ENCODE data around the gene OTUD1. TPM values are rescaled to one million over a fixed set of nuclear protein-coding genes. Genes with fewer than 3 reads are reported as not detected.

Gene OTUD1
- total and polyA plus RNA-seq, 2 donors (not counting 1 experiment from before 2014, with no cell fraction given) = 3.7 to 6.8 TPM

- H3K4me3 ChIP-seq (replicated peaks in 1 of 4; ENCODE audit: control extremely low read depth in 1 of 4, insufficient read depth in 1 of 4, low read depth in 3 of 4, low read length in 4 of 4) = no peak overlapping the region
- no peak overlapping the region for H2AFZ ChIP-seq (ENCODE audit: low read length)
- H3K36me3 ChIP-seq (ENCODE audit: control insufficient read depth, insufficient read depth, low read length) = no peaks in the 10 kb centered on the region
- no peak overlapping the region for H3K4me2 ChIP-seq (ENCODE audit: extremely low read depth, insufficient read depth, low read length)
- no peaks in the 10 kb centered on the region for H3K79me2 ChIP-seq (ENCODE audit: control insufficient read depth, insufficient read depth, low read length)
- H3K9ac ChIP-seq (ENCODE audit: insufficient read depth, low read length) = no peak overlapping the region
- no peaks in the 10 kb centered on the region for H3K27me3 ChIP-seq (ENCODE audit: control insufficient read depth, insufficient read depth, low read length)
- H4K20me1 ChIP-seq (ENCODE audit: control insufficient read depth, extremely low read depth, insufficient read depth, low read length) = no peaks in the 10 kb centered on the region
- no peak for DNase-seq (ENCODE audit: low read depth in 2 of 2)
- H3K27ac ChIP-seq (ENCODE audit: insufficient read depth, low read length) = no peak overlapping the region
- H3K9me3 ChIP-seq (ENCODE audit: control insufficient read depth, insufficient read depth, low read depth, low read length) = no peaks in the 10 kb centered on the region
- TF ChIP-seq, protein P1, sequence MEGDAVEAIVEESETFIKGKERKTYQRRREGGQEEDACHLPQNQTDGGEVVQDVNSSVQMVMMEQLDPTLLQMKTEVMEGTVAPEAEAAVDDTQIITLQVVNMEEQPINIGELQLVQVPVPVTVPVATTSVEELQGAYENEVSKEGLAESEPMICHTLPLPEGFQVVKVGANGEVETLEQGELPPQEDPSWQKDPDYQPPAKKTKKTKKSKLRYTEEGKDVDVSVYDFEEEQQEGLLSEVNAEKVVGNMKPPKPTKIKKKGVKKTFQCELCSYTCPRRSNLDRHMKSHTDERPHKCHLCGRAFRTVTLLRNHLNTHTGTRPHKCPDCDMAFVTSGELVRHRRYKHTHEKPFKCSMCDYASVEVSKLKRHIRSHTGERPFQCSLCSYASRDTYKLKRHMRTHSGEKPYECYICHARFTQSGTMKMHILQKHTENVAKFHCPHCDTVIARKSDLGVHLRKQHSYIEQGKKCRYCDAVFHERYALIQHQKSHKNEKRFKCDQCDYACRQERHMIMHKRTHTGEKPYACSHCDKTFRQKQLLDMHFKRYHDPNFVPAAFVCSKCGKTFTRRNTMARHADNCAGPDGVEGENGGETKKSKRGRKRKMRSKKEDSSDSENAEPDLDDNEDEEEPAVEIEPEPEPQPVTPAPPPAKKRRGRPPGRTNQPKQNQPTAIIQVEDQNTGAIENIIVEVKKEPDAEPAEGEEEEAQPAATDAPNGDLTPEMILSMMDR (conservative IDR thresholded peaks at IDR 0.05 in 1 of 2, IDR thresholded peaks at IDR 0.05 in 1 of 2; ENCODE audit: low read depth in 1 of 2, low read length in 2 of 2) = no peak
- no peak for TF ChIP-seq EZH2 (IDR thresholded peaks at IDR 0.05; ENCODE audit: low read length, missing control alignments)
- no peaks in the 10 kb centered on the region for H3K4me1 ChIP-seq (ENCODE audit: control insufficient read depth, extremely low read depth, insufficient read depth, low read length)
Observed at GRCh38 chr10:23467548-23467947, 28.7 kb downstream of the OTUD1 start.

- H3K9me3 ChIP-seq (ENCODE audit: control insufficient read depth, insufficient read depth, low read depth, low read length) = no peaks in the 10 kb centered on the region
Observed at GRCh38 chr10:23469596-23470237, 30.8 kb downstream of the OTUD1 start.

GRCh38 chr10:23472181-23472580 lies 33.3 kb downstream of the OTUD1 start:
- H3K27me3 ChIP-seq (ENCODE audit: control insufficient read depth, insufficient read depth, low read length) = no peaks in the 10 kb centered on the region
- no peak overlapping the region for H2AFZ ChIP-seq (ENCODE audit: low read length)
- no peak overlapping the region for H3K9ac ChIP-seq (ENCODE audit: insufficient read depth, low read length)
- H3K27ac ChIP-seq (ENCODE audit: insufficient read depth, low read length) = no peak overlapping the region
- no peak overlapping the region for H3K4me2 ChIP-seq (ENCODE audit: extremely low read depth, insufficient read depth, low read length)
- DNase-seq (ENCODE audit: low read depth in 2 of 2) = no peak
- H3K4me1 ChIP-seq (ENCODE audit: control insufficient read depth, extremely low read depth, insufficient read depth, low read length) = no peaks in the 10 kb centered on the region
- H3K36me3 ChIP-seq (ENCODE audit: control insufficient read depth, insufficient read depth, low read length) = no peaks in the 10 kb centered on the region
- no peaks in the 10 kb centered on the region for H4K20me1 ChIP-seq (ENCODE audit: control insufficient read depth, extremely low read depth, insufficient read depth, low read length)
- H3K79me2 ChIP-seq (ENCODE audit: control insufficient read depth, insufficient read depth, low read length) = no peaks in the 10 kb centered on the region
- no peak overlapping the region for H3K4me3 ChIP-seq (replicated peaks in 1 of 4; ENCODE audit: control extremely low read depth in 1 of 4, insufficient read depth in 1 of 4, low read depth in 3 of 4, low read length in 4 of 4)
- no peaks in the 10 kb centered on the region for H3K9me3 ChIP-seq (ENCODE audit: control insufficient read depth, insufficient read depth, low read depth, low read length)
- TF ChIP-seq EZH2 (IDR thresholded peaks at IDR 0.05; ENCODE audit: low read length, missing control alignments) = no peak
- TF ChIP-seq, protein P1 (conservative IDR thresholded peaks at IDR 0.05 in 1 of 2, IDR thresholded peaks at IDR 0.05 in 1 of 2; ENCODE audit: low read depth in 1 of 2, low read length in 2 of 2) = no peak

More at GRCh38 chr10:23469596-23470237, 30.8 kb downstream of the OTUD1 start:
- Histone ChIP-seq H2AFZ (ENCODE audit: low read length) (no peak overlapping the region), H3K9ac (ENCODE audit: insufficient read depth, low read length) (no peak overlapping the region), H3K36me3 (ENCODE audit: control insufficient read depth, insufficient read depth, low read length) (no peaks in the 10 kb centered on the region), H3K4me2 (ENCODE audit: extremely low read depth, insufficient read depth, low read length) (no peak overlapping the region), H4K20me1 (ENCODE audit: control insufficient read depth, extremely low read depth, insufficient read depth, low read length) (no peaks in the 10 kb centered on the region), H3K4me1 (ENCODE audit: control insufficient read depth, extremely low read depth, insufficient read depth, low read length) (no peaks in the 10 kb centered on the region), H3K27me3 (ENCODE audit: control insufficient read depth, insufficient read depth, low read length) (no peaks in the 10 kb centered on the region), H3K4me3 (replicated peaks in 1 of 4; ENCODE audit: control extremely low read depth in 1 of 4, insufficient read depth in 1 of 4, low read depth in 3 of 4, low read length in 4 of 4) (no peak overlapping the region), H3K27ac (ENCODE audit: insufficient read depth, low read length) (no peak overlapping the region), H3K79me2 (ENCODE audit: control insufficient read depth, insufficient read depth, low read length) (no peaks in the 10 kb centered on the region)
- no peak for DNase-seq (ENCODE audit: low read depth in 2 of 2)
- TF ChIP-seq, protein P1 (conservative IDR thresholded peaks at IDR 0.05 in 1 of 2, IDR thresholded peaks at IDR 0.05 in 1 of 2; ENCODE audit: low read depth in 1 of 2, low read length in 2 of 2) = no peak
- no peak for TF ChIP-seq EZH2 (IDR thresholded peaks at IDR 0.05; ENCODE audit: low read length, missing control alignments)

Measured in fibroblast of lung (primary cell).